GM10266 (cell line): ENCODE data around the gene SLC28A2.

Experiments
- DNase-seq: peaks from one replicate; pipeline ENCODE4 v3.0.0; 2012; ENCODE audit errors: extremely low spot score
- TF ChIP-seq, protein P1 (sequence below): IDR thresholded peaks from 2 replicates; pipeline ENCODE4 v1.5.1; 2012; ENCODE audit warnings: mild to moderate bottlenecking, low read depth; ENCODE audit not compliant: control insufficient read depth, insufficient read depth; ENCODE audit errors: missing control alignments

The SLC28A2 gene

DNA sequence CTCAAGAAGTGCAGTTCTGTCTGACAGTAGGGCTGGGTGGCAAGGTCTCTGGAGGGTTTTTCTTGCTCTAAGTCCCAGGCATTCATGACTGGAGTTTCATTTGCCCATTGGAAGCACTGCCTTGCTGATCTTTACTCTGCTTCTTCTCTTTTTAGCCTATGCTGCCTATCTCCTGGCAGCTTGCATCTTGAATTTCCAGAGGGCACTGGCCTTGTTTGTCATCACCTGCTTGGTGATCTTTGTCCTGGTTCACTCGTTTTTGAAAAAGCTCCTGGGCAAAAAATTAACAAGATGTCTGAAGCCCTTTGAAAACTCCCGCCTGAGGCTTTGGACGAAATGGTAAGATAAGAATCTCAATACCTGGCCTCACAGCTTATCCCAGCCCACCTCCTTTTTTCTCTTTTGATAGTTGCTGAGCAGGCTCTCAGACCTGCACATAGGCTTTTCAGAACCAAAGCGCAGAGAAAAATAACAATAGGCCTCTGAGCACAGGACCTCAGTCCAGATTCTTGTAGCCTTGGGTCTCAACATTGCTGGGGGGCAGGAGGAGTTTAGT lies 10.9 kb downstream of the SLC28A2 start:
- no peak for DNase-seq
- TF ChIP-seq, protein P1, sequence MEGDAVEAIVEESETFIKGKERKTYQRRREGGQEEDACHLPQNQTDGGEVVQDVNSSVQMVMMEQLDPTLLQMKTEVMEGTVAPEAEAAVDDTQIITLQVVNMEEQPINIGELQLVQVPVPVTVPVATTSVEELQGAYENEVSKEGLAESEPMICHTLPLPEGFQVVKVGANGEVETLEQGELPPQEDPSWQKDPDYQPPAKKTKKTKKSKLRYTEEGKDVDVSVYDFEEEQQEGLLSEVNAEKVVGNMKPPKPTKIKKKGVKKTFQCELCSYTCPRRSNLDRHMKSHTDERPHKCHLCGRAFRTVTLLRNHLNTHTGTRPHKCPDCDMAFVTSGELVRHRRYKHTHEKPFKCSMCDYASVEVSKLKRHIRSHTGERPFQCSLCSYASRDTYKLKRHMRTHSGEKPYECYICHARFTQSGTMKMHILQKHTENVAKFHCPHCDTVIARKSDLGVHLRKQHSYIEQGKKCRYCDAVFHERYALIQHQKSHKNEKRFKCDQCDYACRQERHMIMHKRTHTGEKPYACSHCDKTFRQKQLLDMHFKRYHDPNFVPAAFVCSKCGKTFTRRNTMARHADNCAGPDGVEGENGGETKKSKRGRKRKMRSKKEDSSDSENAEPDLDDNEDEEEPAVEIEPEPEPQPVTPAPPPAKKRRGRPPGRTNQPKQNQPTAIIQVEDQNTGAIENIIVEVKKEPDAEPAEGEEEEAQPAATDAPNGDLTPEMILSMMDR = no peak

DNA sequence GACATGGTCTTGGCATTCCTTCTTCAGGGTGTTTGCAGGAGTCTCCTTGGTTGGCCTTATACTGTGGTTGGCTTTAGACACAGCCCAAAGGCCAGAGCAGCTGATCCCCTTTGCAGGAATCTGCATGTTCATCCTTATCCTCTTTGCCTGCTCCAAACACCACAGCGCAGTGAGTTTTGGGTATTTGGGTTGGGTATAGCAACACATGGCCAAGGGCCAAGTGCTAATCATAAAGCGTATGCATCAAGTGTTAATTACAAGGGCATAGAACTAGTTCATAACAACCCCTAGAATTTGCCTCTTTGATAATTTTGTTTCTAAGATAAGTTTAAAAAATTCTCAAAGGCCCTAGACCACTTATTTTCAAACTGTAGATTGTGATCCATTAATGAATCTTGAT lies 11.8 kb downstream of the SLC28A2 start:
- TF ChIP-seq, protein P1 = no peak
- no peak for DNase-seq

DNA sequence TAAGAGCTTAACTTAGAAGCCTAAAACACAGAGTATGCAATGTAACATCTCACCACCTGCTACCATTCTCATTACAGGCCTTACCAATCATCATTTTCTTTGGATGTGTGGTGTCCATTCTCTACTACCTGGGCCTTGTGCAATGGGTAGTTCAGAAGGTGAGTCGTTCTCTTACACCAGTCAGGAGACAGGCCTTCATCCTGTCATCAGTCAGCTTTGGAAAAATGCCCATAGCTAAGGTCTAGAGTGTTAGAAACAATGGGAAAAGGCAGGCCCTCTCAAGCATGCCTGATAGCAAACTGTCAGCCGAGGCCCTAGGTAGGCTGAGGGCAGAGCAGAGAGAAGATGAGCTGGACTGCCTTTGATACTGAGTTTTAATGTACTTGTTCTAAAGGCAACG lies 13.5 kb downstream of the SLC28A2 start:
- TF ChIP-seq, protein P1 = no peak
- no peak for DNase-seq

DNA sequence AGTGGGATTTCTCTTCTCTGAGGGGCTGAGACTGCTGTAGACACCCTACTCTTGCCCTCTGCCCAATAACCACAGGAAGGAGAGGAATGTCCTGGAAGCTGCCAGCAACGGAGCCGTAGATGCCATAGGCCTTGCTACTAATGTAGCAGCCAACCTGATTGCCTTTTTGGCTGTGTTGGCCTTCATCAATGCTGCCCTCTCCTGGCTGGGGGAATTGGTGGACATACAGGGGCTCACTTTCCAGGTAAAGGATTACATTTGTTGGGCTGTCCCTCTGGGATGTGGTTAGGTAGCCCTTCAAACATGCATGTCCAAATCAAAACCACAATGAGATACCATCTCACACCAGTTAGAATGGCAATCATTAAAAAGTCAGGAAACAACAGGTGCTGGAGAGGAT lies 16.1 kb downstream of the SLC28A2 start:
- TF ChIP-seq, protein P1 = peak; percentile 27
- DNase-seq = no peak

DNA sequence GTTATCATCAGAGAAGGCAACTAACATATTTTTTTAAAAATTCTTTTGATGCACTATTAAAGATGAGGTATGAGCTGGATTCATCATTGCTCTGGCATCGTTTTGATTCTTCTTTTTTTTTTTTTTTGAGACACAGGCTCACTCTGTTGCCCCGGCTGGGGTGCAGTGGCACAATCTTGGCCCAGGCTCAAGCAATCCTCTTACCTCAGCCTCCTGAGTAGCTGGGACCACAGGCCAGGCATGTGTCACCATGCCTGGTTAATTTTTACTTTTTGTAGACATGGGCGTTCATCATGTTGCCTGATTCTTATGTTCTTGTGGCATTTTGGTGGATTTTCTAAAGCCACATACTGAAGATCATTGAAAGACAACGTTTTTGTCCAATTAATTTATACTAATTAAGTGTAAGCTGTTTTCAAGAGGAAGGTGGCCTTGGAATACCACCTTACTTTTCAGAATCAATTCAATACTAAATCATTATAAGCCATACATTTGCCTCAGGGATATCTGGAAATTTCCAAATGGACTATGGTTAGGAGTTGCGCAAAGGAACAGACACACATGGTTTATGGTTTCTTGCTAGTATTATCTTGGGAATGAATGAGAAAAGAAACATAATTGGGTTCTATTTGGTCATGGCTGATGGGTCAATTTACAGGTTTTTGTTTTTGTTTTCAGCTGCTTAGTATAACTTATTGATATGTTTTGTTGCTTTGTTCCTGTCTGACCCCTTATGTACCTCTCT lies 22.8 kb downstream of the SLC28A2 start:
- TF ChIP-seq, protein P1 = no peak
- DNase-seq = no peak

DNA sequence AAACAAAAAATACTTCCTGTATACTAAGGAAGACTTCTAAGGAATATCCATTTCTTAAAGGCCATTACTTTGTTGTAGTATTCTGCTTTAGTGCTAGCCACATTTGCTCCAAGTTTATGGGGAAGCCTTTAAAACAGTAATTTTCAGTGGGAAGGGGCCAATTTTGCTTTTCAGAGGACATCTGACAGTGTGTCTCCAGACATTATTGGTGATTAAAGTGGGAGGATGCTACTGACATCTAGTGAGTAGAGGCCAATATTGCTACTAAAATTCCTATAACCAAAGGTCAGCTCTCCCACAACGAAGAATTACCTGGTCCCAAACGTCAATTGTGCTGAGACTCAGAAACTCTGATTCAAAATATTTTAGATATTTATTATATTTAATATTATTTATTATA lies 24.8 kb downstream of the SLC28A2 start:
- TF ChIP-seq, protein P1 = peak; percentile 46
- DNase-seq = no peak

DNA sequence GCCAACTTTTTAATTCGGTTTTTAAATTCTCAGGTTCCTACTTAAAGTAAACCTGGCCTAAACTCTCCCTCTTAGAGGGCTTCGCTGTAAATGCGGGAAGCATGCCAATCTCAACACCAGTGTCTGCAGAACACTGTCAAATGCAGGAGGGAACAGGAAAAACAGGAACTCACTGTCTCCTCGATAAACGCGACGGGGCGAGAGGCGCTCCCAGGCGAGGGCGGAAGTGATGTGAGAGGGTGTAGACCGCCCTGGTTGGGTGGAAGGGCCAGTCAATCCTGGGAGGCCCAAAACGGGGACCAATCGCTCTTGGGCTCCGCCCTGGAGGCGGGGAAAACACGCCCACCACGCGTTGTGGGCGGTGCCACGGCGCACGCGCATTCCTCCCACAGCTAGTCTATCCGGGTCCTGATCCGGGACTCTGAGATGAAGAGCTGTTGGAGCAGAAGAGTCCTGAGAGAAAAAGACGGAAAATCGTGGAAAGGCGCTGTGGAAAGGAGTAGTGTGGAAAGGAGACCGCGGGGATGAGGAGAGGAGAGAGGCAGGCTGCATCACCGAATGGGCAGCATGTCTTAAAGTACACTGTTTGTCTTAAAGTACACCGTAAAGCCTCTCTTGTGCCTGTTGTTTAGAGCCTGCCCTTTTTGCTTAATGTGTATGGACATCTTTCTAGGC lies 27.1 kb downstream of the SLC28A2 start:
- peak; percentile 97 for DNase-seq
- TF ChIP-seq, protein P1 = no peak
